ENCODE data around the gene PCNX3.
"Not testable (repeated sequence)": the region's sequence is repeated elsewhere in the genome, so short reads cannot be mapped to it uniquely, and the experiment has no call there.

Gene PCNX3

DNA sequence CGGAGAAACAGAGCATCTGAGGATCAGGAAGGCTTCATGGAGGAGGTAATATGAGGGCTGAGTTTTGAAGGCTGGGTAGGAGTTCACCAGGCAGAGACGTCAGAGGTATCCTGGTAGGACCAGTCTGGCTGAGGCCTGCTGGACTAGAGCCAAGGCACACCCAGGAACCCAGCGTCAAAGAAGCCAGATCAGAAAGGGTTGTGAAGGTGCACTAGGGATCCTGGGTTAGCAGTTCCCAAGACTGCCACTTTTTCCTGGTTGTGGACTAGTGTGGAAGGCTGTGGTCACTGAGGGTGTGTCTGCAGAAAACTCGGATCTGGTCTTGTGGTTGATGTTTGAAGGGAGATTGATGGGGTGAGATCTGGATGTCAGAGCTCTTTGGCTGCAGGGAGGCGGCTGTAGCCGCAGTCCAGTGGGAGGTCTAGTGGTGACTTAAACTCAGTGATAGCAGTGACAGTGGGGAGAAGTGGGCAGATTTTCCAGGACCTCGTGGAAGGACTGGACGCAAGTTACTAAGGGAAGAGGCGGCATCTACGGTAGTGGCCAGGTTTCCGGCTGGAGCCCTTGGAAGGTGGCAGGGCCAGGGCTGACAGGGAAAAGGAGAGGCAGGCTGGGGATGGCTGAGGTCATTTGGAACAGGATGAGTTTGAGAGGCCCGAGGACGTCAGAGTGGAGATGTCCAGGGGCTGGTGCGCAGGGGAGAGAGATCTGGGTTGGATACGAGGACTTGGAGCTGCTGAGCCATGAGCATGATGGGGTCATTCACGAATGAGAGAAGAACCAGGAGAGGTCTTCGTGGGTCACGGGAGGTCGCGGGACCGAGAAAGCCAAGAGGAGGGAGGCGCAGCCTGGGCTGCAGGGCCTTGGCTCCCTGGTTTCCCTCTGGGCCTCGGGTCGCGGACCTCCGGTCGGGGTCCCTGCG, 36.3 kb downstream of the PCNX3 start:
- in situ Hi-C loops (cut with MboI; ENCODE audit: low sequenced_read_pairs): no loop called here

DNA sequence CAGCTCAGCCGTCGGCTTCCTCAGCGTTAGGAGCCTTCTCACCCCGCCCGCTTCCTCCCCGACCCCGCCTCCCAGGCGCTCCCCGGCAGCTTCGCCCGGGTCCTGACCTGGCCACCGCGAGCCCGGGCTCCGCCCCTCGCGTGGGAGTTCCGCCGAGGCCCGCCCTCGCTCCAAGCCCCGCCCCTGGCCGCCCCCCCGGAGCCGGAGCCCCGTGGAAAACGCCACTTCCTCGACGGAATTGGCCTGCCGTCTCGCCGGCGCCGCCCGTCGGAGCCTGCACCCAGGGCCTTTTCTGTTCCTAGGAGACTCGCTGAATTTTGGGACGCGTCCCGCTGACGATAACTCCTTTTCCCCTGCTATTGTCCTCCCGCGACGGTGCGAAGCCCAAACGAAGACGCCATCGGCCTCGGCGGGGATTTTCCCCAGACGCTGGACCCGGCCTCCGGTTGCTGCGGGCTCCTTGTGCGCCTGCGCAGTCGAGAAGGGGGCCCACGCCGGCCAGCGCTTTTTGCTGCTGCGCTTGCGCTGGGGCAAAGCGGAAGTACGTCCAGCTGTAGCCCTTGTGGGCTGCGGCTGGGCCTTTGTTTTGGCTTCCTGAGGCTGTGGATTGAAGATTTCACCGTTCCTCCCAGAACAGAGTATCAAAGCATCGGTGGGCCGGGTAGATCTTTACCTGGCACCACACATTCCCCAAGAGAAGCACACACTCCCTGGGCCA, 37.1 kb downstream of the PCNX3 start:
- in situ Hi-C loops (cut with MboI; ENCODE audit: low sequenced_read_pairs): no loop called here

DNA sequence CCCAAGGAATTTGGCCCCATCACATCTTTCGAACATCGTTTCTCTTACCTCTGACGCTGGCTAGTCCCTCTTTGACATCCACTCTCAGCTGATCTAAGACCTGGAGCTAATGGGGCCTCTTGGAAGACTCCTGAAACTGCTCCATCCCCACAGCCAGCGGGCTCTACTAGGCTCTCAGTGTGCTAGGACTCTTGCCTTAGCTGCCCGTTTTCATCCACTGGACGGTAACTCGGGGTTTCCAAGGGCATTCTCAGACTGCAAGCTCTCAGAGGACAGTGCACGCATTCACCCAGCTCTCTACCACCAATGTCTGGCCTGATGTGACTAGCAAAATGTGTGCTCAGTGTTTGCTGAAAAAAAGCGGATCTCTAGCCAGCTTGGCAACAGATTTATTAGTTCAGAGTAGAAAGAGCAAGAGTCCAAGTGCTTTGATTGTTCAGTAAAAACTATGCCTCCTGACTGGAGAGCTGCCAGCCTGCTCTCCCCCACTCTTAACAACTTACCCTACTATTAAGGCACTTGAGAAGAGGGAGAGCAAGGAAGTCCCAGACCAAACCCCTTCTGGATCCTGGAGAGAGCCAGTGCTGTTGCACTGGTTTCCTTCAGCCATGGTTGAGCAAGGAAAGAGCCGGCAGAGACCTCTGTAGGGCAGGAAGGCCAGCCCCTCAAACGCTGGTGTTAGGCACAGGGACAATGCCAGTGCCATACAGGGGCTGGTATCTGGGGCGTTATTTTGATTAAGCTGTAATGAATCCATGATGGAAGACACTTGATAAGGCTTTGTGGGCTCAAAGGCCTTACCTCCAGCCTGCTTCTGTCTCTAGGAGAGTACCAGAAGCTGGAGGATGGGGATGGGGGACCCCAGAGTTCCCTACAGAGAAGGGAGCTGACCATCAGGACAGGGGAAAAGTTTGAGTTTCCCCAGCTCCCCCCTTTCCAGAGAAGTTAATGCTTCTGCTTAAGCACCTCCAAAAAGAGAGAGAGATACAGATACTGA, 38.0 kb downstream of the PCNX3 start:
- in situ Hi-C loops (cut with MboI; ENCODE audit: low sequenced_read_pairs): no loop called here

DNA sequence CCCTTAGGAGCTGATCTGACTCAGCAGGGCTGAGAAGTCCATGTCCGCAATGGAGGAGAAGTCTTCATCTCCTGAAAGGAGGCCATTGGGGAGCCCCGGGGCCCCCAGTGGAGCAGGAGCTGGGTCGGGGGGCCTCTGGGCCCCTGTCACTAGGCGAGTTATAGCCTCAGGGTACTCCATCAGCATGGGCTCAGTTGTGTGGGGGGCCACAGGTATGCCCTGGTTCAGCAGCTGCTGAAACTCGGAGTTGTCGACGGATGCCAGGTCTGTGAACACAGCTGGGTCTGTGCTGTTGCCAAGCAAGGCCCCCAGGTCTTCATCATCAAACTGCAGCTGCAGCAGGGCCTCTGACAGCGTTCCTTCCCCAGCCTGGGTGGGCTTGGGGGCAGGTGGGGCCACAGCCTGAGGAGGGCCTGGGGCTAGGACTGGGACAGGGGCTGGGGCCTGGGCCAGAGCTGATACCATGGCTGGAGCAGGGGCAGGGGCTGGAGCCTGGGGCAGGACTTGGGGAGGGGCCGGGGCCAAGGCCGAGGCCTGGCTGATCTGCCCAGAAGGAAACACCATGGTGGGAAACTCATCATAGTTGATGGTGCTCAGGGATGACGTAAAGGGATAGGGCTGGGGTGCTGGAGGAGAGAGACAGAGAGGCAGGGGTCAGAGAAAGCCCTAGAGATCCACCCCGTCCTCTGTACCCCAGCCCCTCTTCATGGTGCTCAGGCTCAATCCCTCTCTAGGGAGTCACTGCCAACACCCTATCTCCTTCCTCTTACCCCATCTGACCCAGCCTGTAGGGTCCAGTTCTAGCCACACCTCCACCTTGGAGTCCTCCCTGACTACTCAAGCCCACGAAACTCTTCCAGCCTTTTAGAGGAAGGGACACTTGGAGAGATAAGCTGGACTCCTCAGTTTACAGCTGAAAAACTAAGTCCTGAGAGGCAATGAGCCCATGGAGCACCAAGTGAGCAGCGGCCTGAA, 39.1 kb downstream of the PCNX3 start:
- in situ Hi-C loops (cut with MboI; ENCODE audit: low sequenced_read_pairs): no loop called here

GRCh38 chr11:65655570-65656332, 40.2 kb downstream of the PCNX3 start:
- in situ Hi-C loops (cut with MboI; ENCODE audit: low sequenced_read_pairs): no loop called here

DNA sequence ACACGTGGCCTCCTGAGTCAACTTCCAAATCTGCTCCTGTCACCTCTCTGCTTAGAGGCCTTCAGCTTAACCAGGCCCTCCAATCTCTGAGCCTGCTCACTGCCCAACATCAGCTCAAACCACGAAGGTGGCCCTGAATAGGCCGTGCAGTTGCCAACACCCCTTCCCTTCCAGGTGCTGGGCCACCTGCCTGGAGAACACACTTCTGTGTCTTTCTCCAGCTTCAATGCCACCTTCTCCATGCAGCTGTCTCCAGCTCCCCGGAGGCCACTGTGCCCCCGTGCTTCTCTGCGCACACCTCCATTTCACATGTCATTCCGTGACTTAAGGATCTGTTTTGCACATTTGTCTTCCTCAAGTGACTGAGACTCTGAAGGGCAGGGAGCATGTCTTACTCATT, 41.9 kb downstream of the PCNX3 start:
- in situ Hi-C loops (cut with MboI; ENCODE audit: low sequenced_read_pairs): no loop called here

DNA sequence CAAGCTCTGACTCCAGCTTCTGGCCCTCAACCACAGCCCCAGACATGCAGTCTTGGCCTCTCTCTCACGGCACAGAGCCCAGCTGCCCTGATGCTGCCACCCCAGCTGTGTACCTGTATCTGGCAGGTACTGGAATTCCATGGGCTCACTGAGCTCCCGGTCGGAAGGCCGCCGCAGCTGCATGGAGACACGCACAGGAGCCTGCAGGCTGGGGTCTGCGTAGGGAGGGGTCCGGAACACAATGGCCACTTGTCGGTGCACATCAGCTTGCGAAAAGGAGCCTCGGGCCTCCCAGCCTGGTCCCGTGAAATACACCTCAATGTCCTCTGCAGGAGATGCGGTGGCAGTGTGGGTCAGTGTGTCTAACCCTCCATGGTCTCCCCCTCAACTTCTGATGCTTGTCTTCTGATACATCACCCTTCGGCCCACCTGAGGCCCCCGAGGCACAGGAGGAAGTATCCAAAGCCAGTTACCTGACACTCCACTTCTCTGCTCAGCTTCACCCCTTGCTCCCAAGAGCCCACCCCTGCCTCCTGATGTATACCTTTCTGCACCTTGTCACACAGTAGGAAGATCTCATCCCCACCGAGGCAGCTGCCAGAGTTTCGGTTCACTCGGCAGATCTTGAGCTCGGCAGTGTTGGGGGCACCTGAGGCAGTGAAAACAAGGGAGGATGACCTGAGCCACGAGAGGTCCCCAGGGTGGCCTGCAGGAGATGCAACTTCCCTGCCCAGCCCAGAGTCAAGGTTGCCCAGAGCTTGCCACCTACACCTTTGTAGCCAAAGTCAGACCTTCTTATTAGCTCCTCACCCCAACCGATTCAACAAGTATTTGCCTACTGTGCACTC, 42.8 kb downstream of the PCNX3 start:
- in situ Hi-C loops (cut with MboI; ENCODE audit: low sequenced_read_pairs): no loop called here

DNA sequence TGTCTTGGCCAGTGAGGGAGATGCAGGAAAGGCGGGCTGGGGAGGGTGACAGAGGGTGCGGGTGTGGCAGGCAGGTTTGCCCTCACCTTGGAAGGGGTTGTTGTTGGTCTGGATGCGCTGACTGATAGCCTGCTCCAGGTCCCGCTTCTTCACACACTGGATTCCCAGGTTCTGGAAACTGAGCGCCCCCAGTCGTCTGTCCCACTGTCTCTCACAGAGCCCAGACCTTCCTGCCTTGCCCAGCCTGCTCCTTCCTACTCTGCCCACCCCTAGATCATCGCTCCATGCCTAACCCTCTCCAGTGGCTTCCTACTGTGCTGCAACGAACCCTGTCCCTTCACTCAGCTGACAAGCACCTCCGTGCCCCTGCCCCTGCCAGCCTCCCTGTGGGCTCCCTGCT, 44.5 kb downstream of the PCNX3 start:
- in situ Hi-C loops (cut with MboI; ENCODE audit: low sequenced_read_pairs): no loop called here

DNA sequence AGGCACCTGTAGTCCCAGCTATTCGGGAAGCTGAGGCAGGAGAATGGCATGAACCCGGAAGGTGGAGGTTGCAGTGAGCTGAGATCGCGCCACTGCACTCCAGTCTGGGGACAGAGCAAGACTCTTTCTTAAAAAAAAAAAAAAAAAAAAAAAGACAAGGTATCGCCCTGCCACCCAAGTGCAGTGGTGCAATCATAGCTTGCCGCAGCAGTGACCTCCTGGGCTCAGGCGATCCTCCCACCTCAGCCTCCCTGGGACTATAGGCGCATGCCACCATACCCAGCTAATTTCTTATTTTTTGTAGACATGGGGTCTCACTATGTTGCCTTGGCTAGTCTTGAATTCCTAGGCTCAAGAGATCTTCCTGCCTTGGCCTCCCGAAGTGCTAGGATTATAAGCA, 45.3 kb downstream of the PCNX3 start:
- in situ Hi-C loops (cut with MboI; ENCODE audit: low sequenced_read_pairs): not testable (repeated sequence)

DNA sequence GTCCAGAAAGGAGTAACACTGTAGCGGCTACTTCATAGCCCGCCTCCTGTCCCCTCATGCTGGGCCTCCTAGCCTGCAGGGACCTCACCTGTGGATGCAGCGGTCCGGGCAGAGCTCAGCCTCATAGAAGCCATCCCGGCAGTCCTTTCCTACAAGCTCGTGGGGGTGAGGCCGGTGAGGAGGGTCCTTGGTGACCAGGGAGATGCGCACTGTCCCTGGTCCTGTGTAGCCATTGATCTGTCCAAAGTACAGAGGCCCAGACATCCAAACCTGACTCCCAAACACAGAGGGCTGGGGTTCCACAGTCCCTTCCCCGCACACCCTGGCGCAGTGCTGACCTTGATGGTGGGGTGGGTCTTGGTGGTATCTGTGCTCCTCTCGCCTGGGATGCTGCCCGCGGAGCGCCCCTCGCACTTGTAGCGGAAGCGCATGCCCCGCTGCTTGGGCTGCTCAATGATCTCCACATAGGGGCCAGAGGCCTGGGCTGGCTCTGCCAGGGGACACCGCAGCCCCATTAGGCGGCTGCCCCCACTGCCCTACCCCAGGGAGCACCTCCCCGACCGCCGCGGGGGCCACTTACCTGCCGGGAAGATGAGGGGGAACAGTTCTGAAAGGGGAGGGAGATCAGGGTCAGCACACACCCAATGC, 46.1 kb downstream of the PCNX3 start:
- in situ Hi-C loops (cut with MboI; ENCODE audit: low sequenced_read_pairs): no loop called here

DNA sequence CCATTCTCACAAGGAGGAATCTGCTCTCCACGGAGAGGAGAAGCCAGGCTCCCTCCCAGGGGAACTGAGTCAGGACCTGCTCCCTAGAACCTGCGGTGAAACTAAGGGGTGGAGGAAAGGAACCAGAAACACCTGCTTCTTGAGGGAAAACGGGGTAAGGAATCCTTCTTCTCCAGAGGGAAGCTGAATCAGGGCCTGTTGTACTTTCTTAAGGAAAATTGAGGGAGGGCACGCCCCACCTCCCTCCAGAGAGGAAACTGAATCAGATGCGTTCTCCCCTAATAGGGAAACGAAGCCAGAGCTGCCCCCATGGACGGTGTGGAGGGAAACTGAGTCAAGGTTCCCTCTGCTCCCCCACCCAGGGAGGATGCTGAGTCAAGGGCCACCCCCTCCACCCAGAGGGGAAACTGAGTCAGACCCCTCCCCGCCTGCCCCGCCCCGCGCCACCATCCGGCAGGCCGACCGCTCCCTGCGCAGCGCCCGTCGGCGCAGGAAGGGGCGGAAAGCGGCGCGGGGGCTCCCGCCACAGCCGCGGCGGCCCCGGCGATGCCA, 46.7 kb downstream of the PCNX3 start:
- in situ Hi-C loops (cut with MboI; ENCODE audit: low sequenced_read_pairs): no loop called here

GRCh38 chr11:65662799-65663638, 47.4 kb downstream of the PCNX3 start, which contains the start of gene RELA:
Gene RELA (minus strand): TSS chr11:65662916. CDS start chr11:65662832, 84 bp downstream.
- in situ Hi-C loops (cut with MboI; ENCODE audit: low sequenced_read_pairs): no loop called here

DNA sequence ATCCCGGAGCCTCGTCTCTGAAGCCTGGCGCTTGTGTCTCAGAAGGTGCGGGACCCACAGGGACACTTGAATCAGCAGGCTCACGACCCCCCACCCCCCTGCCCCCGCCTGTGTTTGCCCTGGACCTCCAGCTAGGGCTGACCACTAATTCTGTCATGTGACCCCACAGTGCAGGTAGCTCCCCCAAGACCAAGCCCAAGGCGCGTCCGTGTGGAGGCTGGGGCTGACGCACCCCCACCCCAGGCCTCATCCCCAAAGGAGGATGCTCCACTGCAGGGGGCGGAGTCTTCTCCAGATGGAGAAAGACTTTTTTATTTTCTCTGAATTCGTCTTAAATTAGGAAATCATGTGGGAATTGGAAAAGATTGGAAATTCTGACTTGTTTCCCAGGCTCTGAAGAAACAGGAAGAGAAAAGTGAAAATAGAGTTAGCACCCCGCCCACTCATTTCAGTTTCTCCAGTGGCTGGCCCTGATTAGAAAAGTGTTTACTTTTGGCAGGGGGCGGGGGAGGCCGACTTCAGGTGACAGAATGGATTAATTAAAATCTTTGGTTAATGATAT, 48.1 kb downstream of the PCNX3 start:
- in situ Hi-C loops (cut with MboI; ENCODE audit: low sequenced_read_pairs): no loop called here

GRCh38 chr11:65672180-65672860, 56.7 kb downstream of the PCNX3 start:
- in situ Hi-C loops (cut with MboI; ENCODE audit: low sequenced_read_pairs): no loop called here

- in situ Hi-C loops (cut with MboI; ENCODE audit: low sequenced_read_pairs): no loop called here
These were observed 57.4 kb downstream of the PCNX3 start for GRCh38 chr11:65672982-65673381.
